Astrocyte (in vitro differentiated cells and primary cell): ENCODE data around the gene DIP2A.

Experiments used
- CTCF ChIP-seq: IDR thresholded peaks from 2 replicates; pipeline ENCODE4 v1.5.1; 2011; ENCODE audit warnings: low read depth, mild to moderate bottlenecking, inconsistent platforms, low read length, moderate library complexity; ENCODE audit not compliant: insufficient read depth
- EZH2 ChIP-seq: IDR thresholded peaks from 2 replicates; pipeline ENCODE4 v1.6.1; 2012; ENCODE audit warnings: mild to moderate bottlenecking, low read length, inconsistent platforms; ENCODE audit not compliant: insufficient read depth

GRCh38 chr21:46557919-46558392 lies 99.3 kb downstream of the DIP2A start:
- TF ChIP-seq CTCF (no peak), EZH2 (no peak)
